GM23338 (cell line): ENCODE data around the gene C16orf74. TPM values are rescaled to one million over a fixed set of nuclear protein-coding genes. Genes with fewer than 3 reads are reported as not detected.

ENCODE experiments used
- ATAC-seq: fragments of 200-7000 bp; cut with Tn5 transposase; 3 replicates; pipeline ENCODE4 v1.9.1; 2020
- DNase-seq: peaks from one replicate; pipeline ENCODE4 v3.0.0-alpha.2; 2015; ENCODE audit warnings: low spot score
- H2AFZ ChIP-seq: fragments of 200-600 bp; sonication (generic); 2 replicates; pipeline ENCODE4 v1.8.0; 2016; ENCODE audit warnings: antibody characterized with exemption, mild to moderate bottlenecking, moderate library complexity
- H3F3A ChIP-seq: fragments of 200-600 bp; sonication (generic); replicated peaks from 2 replicates; pipeline ENCODE4 v1.8.0; 2017; ENCODE audit warnings: antibody characterized with exemption, mixed run types, low read depth
- H3K27ac ChIP-seq: fragments of 200-600 bp; sonication (generic); 2 replicates; pipeline ENCODE4 v1.6.1; 2016; ENCODE audit warnings: low read depth
- H3K27me3 ChIP-seq: fragments of 200-600 bp; sonication (generic); 2 replicates; pipeline ENCODE4 v1.8.0; 2016; ENCODE audit warnings: mild to moderate bottlenecking, mixed run types, moderate library complexity; ENCODE audit not compliant: insufficient read depth
- H3K36me3 ChIP-seq: fragments of 200-600 bp; sonication (generic); 2 replicates; pipeline ENCODE4 v1.8.0; 2016; ENCODE audit warnings: mild to moderate bottlenecking; ENCODE audit not compliant: insufficient read depth
- H3K4me1 ChIP-seq: fragments of 200-600 bp; sonication (generic); 2 replicates; pipeline ENCODE4 v1.8.0; 2016; ENCODE audit warnings: mild to moderate bottlenecking, moderate library complexity; ENCODE audit not compliant: insufficient read depth
- H3K4me2 ChIP-seq: fragments of 200-600 bp; sonication (generic); 2 replicates; pipeline ENCODE4 v1.7.1; 2017; ENCODE audit warnings: mixed run types
- H3K4me3 ChIP-seq: fragments of 200-600 bp; sonication (generic); 2 replicates; pipeline ENCODE4 v1.6.1; 2016; ENCODE audit warnings: mixed run types
- H3K79me2 ChIP-seq: fragments of 200-600 bp; sonication (generic); replicated peaks from 2 replicates; pipeline ENCODE4 v1.8.0; 2017; ENCODE audit warnings: mild to moderate bottlenecking; ENCODE audit not compliant: insufficient read depth
- H3K9me2 ChIP-seq: fragments of 200-600 bp; sonication (generic); 2 replicates; pipeline ENCODE4 v1.8.0; 2017; ENCODE audit not compliant: insufficient read depth
- H4K20me1 ChIP-seq: fragments of 200-600 bp; sonication (generic); replicated peaks from 2 replicates; pipeline ENCODE4 v1.8.0; 2017; ENCODE audit warnings: mild to moderate bottlenecking; ENCODE audit not compliant: insufficient read depth
- H3K27ac Mint-ChIP-seq: 2 replicates; pipeline ENCODE4 v1.8.0; 2020; ENCODE audit warnings: inconsistent platforms, mild to moderate bottlenecking, moderate library complexity, mixed read lengths
- H3K27me3 Mint-ChIP-seq: 3 replicates; pipeline ENCODE4 v1.8.0; 2022; ENCODE audit warnings: low read depth, mild to moderate bottlenecking, moderate library complexity, mixed read lengths, inconsistent platforms; ENCODE audit not compliant: insufficient read depth, poor library complexity
- H3K36me3 Mint-ChIP-seq: 3 replicates; pipeline ENCODE4 v1.8.0; 2021; ENCODE audit warnings: low read depth, mild to moderate bottlenecking, inconsistent platforms, moderate library complexity, mixed read lengths
- H3K4me1 Mint-ChIP-seq: 3 replicates; pipeline ENCODE4 v1.8.0; 2020; ENCODE audit warnings: mild to moderate bottlenecking, inconsistent platforms, mixed read lengths
- H3K4me3 Mint-ChIP-seq: 3 replicates; pipeline ENCODE4 v1.8.0; 2021; ENCODE audit warnings: moderate library complexity, mild to moderate bottlenecking, inconsistent platforms, mixed read lengths
- H3K9me3 Mint-ChIP-seq: 3 replicates; pipeline ENCODE4 v1.8.0; 2020; ENCODE audit warnings: moderate library complexity, mild to moderate bottlenecking, inconsistent platforms, mixed read lengths
- CREB1 ChIP-seq: fragments of 250-450 bp; sonication (Bioruptor Pico); IDR thresholded peaks from 2 replicates; pipeline ENCODE4 v1.5.0; 2020; ENCODE audit warnings: low read depth, mild to moderate bottlenecking, moderate library complexity
- ETS1 ChIP-seq: IDR thresholded peaks from 2 replicates; pipeline ENCODE4 v1.6.1; 2016; ENCODE audit warnings: antibody characterized with exemption
- EZH2 ChIP-seq: fragments of 200-600 bp; sonication (generic); IDR thresholded peaks from one replicate; pipeline ENCODE4 v1.8.0; 2017; ENCODE audit warnings: antibody characterized with exemption, mild to moderate bottlenecking, low read depth; ENCODE audit not compliant: unreplicated experiment
- JUNB ChIP-seq: IDR thresholded peaks from one replicate; pipeline ENCODE4 v1.6.1; 2016; ENCODE audit warnings: antibody characterized with exemption; ENCODE audit not compliant: unreplicated experiment
- NANOG ChIP-seq: IDR thresholded peaks from 2 replicates; pipeline ENCODE4 v1.6.1; 2016; ENCODE audit warnings: antibody characterized with exemption, borderline replicate concordance
- POLR2AphosphoS5 ChIP-seq: IDR thresholded peaks from 2 replicates; pipeline ENCODE4 v1.6.1; 2016; ENCODE audit warnings: antibody characterized with exemption, low read depth
- STAT1 ChIP-seq: IDR thresholded peaks from one replicate; pipeline ENCODE4 v1.6.1; 2016; ENCODE audit warnings: antibody characterized with exemption; ENCODE audit not compliant: unreplicated experiment
- ZNF331 ChIP-seq: fragments of 250-450 bp; sonication (Bioruptor Pico); IDR thresholded peaks from 2 replicates; pipeline ENCODE4 v1.5.0; 2020; ENCODE audit warnings: low read depth, mild to moderate bottlenecking, moderate library complexity
- ZNF462 ChIP-seq: fragments of 250-450 bp; sonication (Bioruptor Pico); IDR thresholded peaks from 2 replicates; pipeline ENCODE4 v1.5.0; 2020; ENCODE audit warnings: mild to moderate bottlenecking, moderate library complexity
- polyA plus RNA-seq: library from polyadenylated mRNA; unstranded; fragments of >200 nt; fragmentation: Nextera tagmentation; extraction: Ambion mirVana; gene quantifications from 2 replicates; pipeline ENCODE4 v1.2.1, GENCODE V29; 2016
- total RNA-seq: library from RNA; depleted of rRNA; stranded (reverse); fragments of >200 nt; shearing (Covaris generic); gene quantifications from 2 replicates; pipeline ENCODE4 v1.2.3, GENCODE V29; 2014
- TF ChIP-seq, protein P1 (sequence below), 2 experiments: fragments of 200-600 bp in 1 of 2; sonication (generic) in 1 of 2; conservative IDR thresholded peaks; 2 replicates each; pipeline versions ENCODE4 v1.5.1 to v1.6.1; 2016 to 2017; ENCODE audit warnings: antibody characterized with exemption in 2 of 2, low read depth in 2 of 2, mild to moderate bottlenecking in 2 of 2, moderate library complexity in 1 of 2

The C16orf74 gene
- total and polyA plus RNA-seq, 2 experiments from 2014 or later = 12.1 to 19.1 TPM

GRCh38 chr16:85778873-85779272, 28.0 kb upstream of the C16orf74 start:
- DNase-seq (no peak), ATAC-seq (no peak)
- no peaks in the 10 kb centered on the region for H3K9me2 ChIP-seq
- H3K79me2 ChIP-seq = peaks cover 4% of the 10 kb centered on the region; the same call in 1 of the 2 replicates
- H3K4me3 ChIP-seq = no peak overlapping the region
- no peaks in the 10 kb centered on the region for H3K4me1 ChIP-seq
- H3K4me2 ChIP-seq = no peak overlapping the region
- H3K27me3 ChIP-seq = no peaks in the 10 kb centered on the region
- H3K27me3 Mint-ChIP-seq = peaks cover 5% of the 10 kb centered on the region
- H3K36me3 Mint-ChIP-seq = peaks cover 45% of the 10 kb centered on the region
- no peak overlapping the region for H3K4me3 Mint-ChIP-seq
- no peak for TF ChIP-seq POLR2AphosphoS5
- TF ChIP-seq JUNB = no peak
- TF ChIP-seq NANOG = no peak
- no peak for TF ChIP-seq STAT1
- TF ChIP-seq ZNF331 (CRISPR knock-in tag) = no peak
- TF ChIP-seq, protein P1, sequence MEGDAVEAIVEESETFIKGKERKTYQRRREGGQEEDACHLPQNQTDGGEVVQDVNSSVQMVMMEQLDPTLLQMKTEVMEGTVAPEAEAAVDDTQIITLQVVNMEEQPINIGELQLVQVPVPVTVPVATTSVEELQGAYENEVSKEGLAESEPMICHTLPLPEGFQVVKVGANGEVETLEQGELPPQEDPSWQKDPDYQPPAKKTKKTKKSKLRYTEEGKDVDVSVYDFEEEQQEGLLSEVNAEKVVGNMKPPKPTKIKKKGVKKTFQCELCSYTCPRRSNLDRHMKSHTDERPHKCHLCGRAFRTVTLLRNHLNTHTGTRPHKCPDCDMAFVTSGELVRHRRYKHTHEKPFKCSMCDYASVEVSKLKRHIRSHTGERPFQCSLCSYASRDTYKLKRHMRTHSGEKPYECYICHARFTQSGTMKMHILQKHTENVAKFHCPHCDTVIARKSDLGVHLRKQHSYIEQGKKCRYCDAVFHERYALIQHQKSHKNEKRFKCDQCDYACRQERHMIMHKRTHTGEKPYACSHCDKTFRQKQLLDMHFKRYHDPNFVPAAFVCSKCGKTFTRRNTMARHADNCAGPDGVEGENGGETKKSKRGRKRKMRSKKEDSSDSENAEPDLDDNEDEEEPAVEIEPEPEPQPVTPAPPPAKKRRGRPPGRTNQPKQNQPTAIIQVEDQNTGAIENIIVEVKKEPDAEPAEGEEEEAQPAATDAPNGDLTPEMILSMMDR (conservative IDR thresholded peaks at IDR 0.05; ENCODE audit: low read depth in 2 of 2) = no peak
- no peak for TF ChIP-seq ETS1
- TF ChIP-seq CREB1 (CRISPR knock-in tag) = no peak
- no peak for TF ChIP-seq EZH2
- TF ChIP-seq ZNF462 = no peak
- H3K9me3 Mint-ChIP-seq = no peaks in the 10 kb centered on the region
- no peak overlapping the region for H3K27ac ChIP-seq
- H3K4me1 Mint-ChIP-seq = no peaks in the 10 kb centered on the region
- H4K20me1 ChIP-seq = peaks cover 11% of the 10 kb centered on the region
- H3K36me3 ChIP-seq = peaks cover 26% of the 10 kb centered on the region
- no peak overlapping the region for H2AFZ ChIP-seq
- H3F3A ChIP-seq = no peaks in the 10 kb centered on the region
- H3K27ac Mint-ChIP-seq = no peak overlapping the region
